ENCODE measurements around the gene MUS81.
"Not testable (repeated sequence)": the region's sequence is repeated elsewhere in the genome, so short reads cannot be mapped to it uniquely, and the experiment has no call there.

Gene MUS81

GRCh38 chr11:65880027-65880426 lies 19.8 kb downstream of the MUS81 start:
- no peak for DNase-seq

- DNase-seq, result no peak
These were observed 20.7 kb downstream of the MUS81 start for GRCh38 chr11:65880844-65881421.

GRCh38 chr11:65882120-65883057 lies 22.2 kb downstream of the MUS81 start:
- DNase-seq, result no peak

- no peak for DNase-seq
These were observed 23.0 kb downstream of the MUS81 start for GRCh38 chr11:65883058-65883761.

GRCh38 chr11:65883786-65884715 lies 23.8 kb downstream of the MUS81 start:
- DNase-seq, result no peak

- DNase-seq, result peak; percentile 67
These were observed 24.5 kb downstream of the MUS81 start for GRCh38 chr11:65884716-65885092.

- no peak for DNase-seq
These were observed 25.0 kb downstream of the MUS81 start for GRCh38 chr11:65885231-65885630.

GRCh38 chr11:65885808-65886536 lies 25.7 kb downstream of the MUS81 start:
- DNase-seq, result no peak

GRCh38 chr11:65886826-65887722 lies 26.8 kb downstream of the MUS81 start:
- DNase-seq, result no peak

- peak; percentile 47 for DNase-seq
These were observed 27.5 kb downstream of the MUS81 start for GRCh38 chr11:65887723-65888162.

- DNase-seq, result peak; percentile 98
These were observed 28.1 kb downstream of the MUS81 start, which contains the start of gene FIBP for GRCh38 chr11:65888163-65888814. TSS of gene FIBP (minus strand) at chr11:65888471. CDS start at chr11:65888418, 53 bp downstream.

- DNase-seq, result peak; percentile 97
These were observed 30.3 kb downstream of the MUS81 start, which contains the start of gene CCDC85B for GRCh38 chr11:65890324-65891218. TSS of gene CCDC85B (plus strand) at chr11:65890673. CDS start at chr11:65890784, 111 bp downstream.

GRCh38 chr11:65891219-65892136 lies 31.2 kb downstream of the MUS81 start:
- peak; percentile 49 for DNase-seq

GRCh38 chr11:65892137-65892540 lies 31.9 kb downstream of the MUS81 start:
- DNase-seq, result not testable (repeated sequence)

GRCh38 chr11:65892661-65893317 lies 32.6 kb downstream of the MUS81 start:
- no peak for DNase-seq

- no peak for DNase-seq
These were observed 33.9 kb downstream of the MUS81 start for GRCh38 chr11:65894034-65894591.

All from fibroblast of skin of right biceps (primary cell).